ENCODE data around the gene VEGFB. TPM values are rescaled to one million over a fixed set of nuclear protein-coding genes. Genes with fewer than 3 reads are reported as not detected.

The VEGFB gene
- polyA plus RNA-seq, 2 of the 4 experiments (the other 2 are of a cell fraction): 6.8 to 26.5 TPM

DNA sequence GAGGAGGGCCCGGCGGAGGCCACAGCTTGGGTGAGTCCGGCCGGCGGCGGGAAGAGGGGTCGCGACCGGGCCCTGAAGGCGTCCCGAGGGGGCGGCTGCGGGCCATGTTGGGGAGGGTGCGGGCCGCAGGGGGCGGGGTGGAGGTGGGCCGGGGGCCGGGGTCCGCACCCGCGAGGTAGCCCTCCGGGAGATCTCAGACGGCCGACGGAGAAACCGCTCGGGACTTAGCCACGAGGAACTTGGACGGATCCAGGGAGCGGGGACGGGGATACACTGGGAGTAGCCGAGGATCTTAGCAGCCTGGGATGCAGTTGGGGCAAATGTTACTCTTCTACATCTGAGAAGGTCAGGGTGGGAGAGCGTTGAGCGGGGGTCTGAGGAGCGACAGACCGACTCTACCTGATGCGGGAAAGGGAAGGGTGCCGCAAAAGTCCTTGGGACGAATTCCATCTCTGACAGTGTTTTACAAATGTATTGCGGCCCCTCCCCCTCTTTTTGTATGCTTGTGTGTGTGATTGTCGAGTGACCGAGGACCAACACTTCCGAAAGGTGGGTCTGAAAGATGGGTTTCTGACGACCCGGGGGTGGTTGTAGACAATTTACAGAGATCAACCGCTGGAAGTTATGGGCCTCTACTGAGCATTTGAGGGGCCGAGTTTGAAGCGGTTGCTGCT is 47.8 kb upstream of the VEGFB start:
- peak in 1 of 2 experiments; percentile 0; a peak in 1 of 6 replicates for ATAC-seq
- CTCF ChIA-PET: interaction anchor here (1.0 to 3.4 kb wide), 6 partner anchors 11 to 188 kb away, joined by 3 to 29 read pairs (median 6); partner anchors contain the start of gene FERMT3

DNA sequence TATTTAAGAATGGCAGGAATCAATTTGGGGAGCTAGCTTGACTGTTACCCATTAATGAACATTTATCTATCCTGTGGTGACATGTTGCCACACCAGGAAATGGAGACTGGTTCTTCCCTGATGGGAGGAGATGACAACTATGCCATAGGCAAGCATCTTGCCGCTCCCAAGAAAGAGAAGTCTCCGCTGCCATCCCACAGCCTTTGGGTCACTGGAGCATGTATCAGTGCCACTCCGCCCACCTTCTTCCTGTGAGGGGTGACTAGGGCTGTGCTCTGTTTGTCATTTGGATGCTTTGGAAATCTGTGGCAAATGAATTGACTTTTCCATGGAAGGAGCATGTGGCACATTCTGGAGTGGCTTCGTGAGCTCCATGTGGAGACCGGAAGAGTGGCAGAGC is 42.0 kb upstream of the VEGFB start:
- ChIA-PET POLR2A (no interaction called here), CTCF (interaction anchor here (1.0 to 4.5 kb wide), 3 partner anchors 12 to 60 kb away, joined by 3 to 25 read pairs (median 7); partner anchors contain the start of gene FERMT3)
- no peak for FAIRE-seq
- Histone ChIP-seq H3K4me3 (no peak overlapping the region), H3K9me3 (no peaks in the 10 kb centered on the region), H3K4me2 (no peak overlapping the region), H3K4me1 (no peaks in the 10 kb centered on the region; the same call in none of the 3 replicates), H3K27ac (no peak overlapping the region)
- WGBS (ENCODE audit: missing lambda C conversion rate): 97% methylated on average over 5 of the region's 5 CpGs
- no peak for TF ChIP-seq HOXB13 (CRISPR knock-in tag; IDR thresholded peaks at IDR 0.05; ENCODE audit: low read depth)
- no peak for ATAC-seq
- no peak for DNase-seq (ENCODE audit: low read depth in 1 of 2, low spot score in 1 of 2)

More for the DNA sequence above, 47.8 kb upstream of the VEGFB start:
- POLR2A ChIA-PET: interaction anchor here (1.0 to 2.3 kb wide), 11 partner anchors 11 to 130 kb away, joined by 3 to 22 read pairs (median 7); partner anchors contain the start of genes FKBP2, MACROD1, NUDT22 and PPP1R14B
- Histone ChIP-seq H3K4me1 (peaks cover 20% of the 10 kb centered on the region), H3K4me3 (no peak overlapping the region), H3K4me2 (no peak overlapping the region), H3K27ac (no peak overlapping the region; a peak in 1 of 6 replicates), H3K9me3 (no peaks in the 10 kb centered on the region)
- WGBS (ENCODE audit: missing lambda C conversion rate): 3% methylated on average over 30 of the region's 48 CpGs
- DNase-seq (ENCODE audit: low read depth in 1 of 2, low spot score in 1 of 2): no peak
- FAIRE-seq: no peak
- TF ChIP-seq, protein P1, sequence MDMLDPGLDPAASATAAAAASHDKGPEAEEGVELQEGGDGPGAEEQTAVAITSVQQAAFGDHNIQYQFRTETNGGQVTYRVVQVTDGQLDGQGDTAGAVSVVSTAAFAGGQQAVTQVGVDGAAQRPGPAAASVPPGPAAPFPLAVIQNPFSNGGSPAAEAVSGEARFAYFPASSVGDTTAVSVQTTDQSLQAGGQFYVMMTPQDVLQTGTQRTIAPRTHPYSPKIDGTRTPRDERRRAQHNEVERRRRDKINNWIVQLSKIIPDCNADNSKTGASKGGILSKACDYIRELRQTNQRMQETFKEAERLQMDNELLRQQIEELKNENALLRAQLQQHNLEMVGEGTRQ (IDR thresholded peaks at IDR 0.05): no peak
- TF ChIP-seq ZSCAN20 (CRISPR knock-in tag; IDR thresholded peaks at IDR 0.05): no peak

- POLR2A ChIA-PET: interaction anchor here (1.4 kb wide), 1 partner anchor 11 kb away, joined by 4 read pairs; the partner anchor contains the start of gene STIP1
Measured at GRCh38 chr11:64196626-64197025, 37.8 kb upstream of the VEGFB start.

DNA sequence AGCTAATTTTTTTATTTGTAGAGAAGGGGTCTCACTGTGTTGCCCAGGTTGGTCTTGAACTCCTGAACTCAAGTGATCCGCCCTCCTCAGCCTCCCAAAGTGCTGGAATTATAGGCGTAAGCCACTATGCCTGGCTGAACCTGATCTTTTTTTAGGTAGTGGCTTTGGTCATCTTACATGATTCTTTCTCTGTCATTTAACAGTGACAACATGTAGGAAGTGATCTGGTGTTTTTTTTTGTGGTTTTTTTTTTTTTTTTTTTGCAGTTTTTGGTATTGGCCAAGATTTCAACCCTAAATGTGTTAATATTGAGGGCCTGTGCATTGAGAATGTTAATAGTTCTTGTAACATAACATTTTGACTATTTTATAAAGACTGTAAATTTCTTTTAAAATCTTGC is 35.9 kb upstream of the VEGFB start:
- no peak for ATAC-seq
- DNase-seq (ENCODE audit: low read depth in 1 of 2, low spot score in 1 of 2): no peak
- no peaks in the 10 kb centered on the region for H3K4me1 ChIP-seq
- H3K4me2 ChIP-seq: no peak overlapping the region
- H3K9me3 ChIP-seq: no peaks in the 10 kb centered on the region
- WGBS (ENCODE audit: missing lambda C conversion rate): 91% methylated on average over 2 of the region's 2 CpGs
- no peak for FAIRE-seq
- H3K4me3 ChIP-seq: no peak overlapping the region
- TF ChIP-seq ZFP36 (IDR thresholded peaks at IDR 0.05; ENCODE audit: borderline replicate concordance, partially characterized antibody) (no peak), JUN (IDR thresholded peaks at IDR 0.05) (no peak), FOSL2 (IDR thresholded peaks at IDR 0.05) (no peak), FOSL2 (CRISPR knock-in tag; IDR thresholded peaks at IDR 0.05) (no peak), CEBPB (IDR thresholded peaks at IDR 0.05) (no peak), RARB (CRISPR knock-in tag; IDR thresholded peaks at IDR 0.05) (no peak), GATA3 (IDR thresholded peaks at IDR 0.05; ENCODE audit: borderline replicate concordance) (no peak), ZSCAN20 (CRISPR knock-in tag; IDR thresholded peaks at IDR 0.05) (no peak), HDAC2 (IDR thresholded peaks at IDR 0.05) (no peak), TP53 (CRISPR knock-in tag; IDR thresholded peaks at IDR 0.05) (no peak), MYC (IDR thresholded peaks at IDR 0.05; ENCODE audit: borderline replicate concordance, low read length) (no peak), EHMT2 (IDR thresholded peaks at IDR 0.05; ENCODE audit: low read depth) (no peak), CHD4 (IDR thresholded peaks at IDR 0.05; ENCODE audit: borderline replicate concordance) (no peak), PHF8 (IDR thresholded peaks at IDR 0.05; ENCODE audit: borderline replicate concordance, low read depth) (no peak), CBX2 (IDR thresholded peaks at IDR 0.05; ENCODE audit: borderline replicate concordance, low read depth) (no peak), HOXB13 (CRISPR knock-in tag; IDR thresholded peaks at IDR 0.05; ENCODE audit: low read depth) (no peak), HEYL (CRISPR knock-in tag; IDR thresholded peaks at IDR 0.05) (no peak), ZNF302 (CRISPR knock-in tag; IDR thresholded peaks at IDR 0.05) (no peak)
- TF ChIP-seq, protein P2, sequence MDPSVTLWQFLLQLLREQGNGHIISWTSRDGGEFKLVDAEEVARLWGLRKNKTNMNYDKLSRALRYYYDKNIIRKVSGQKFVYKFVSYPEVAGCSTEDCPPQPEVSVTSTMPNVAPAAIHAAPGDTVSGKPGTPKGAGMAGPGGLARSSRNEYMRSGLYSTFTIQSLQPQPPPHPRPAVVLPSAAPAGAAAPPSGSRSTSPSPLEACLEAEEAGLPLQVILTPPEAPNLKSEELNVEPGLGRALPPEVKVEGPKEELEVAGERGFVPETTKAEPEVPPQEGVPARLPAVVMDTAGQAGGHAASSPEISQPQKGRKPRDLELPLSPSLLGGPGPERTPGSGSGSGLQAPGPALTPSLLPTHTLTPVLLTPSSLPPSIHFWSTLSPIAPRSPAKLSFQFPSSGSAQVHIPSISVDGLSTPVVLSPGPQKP (IDR thresholded peaks at IDR 0.05; ENCODE audit: low read depth, low read length): no peak
- CTCF ChIA-PET: interaction anchor here (1.0 to 20.3 kb wide), 2 partner anchors 11 to 22 kb away, joined by 3 to 254 read pairs; partner anchors contain the start of genes DNAJC4, NUDT22 and TRPT1
- POLR2A ChIA-PET: interaction anchor here (0.6 to 0.7 kb wide), 2 partner anchors 11 to 14 kb away, joined by 3 to 5 read pairs; no protein-coding TSS in a partner anchor
- no peak overlapping the region for H3K27ac ChIP-seq

More at GRCh38 chr11:64196626-64197025, 37.8 kb upstream of the VEGFB start:
- Histone ChIP-seq H3K4me2 (no peak overlapping the region), H3K9me3 (no peaks in the 10 kb centered on the region), H3K4me1 (no peaks in the 10 kb centered on the region), H3K4me3 (no peak overlapping the region), H3K27ac (no peak overlapping the region)
- DNase-seq (ENCODE audit: low read depth in 1 of 2, low spot score in 1 of 2) (no peak), ATAC-seq (no peak), FAIRE-seq (no peak)
- WGBS (ENCODE audit: missing lambda C conversion rate): 93% methylated on average over 9 of the region's 9 CpGs
- TF ChIP-seq RNF2 (IDR thresholded peaks at IDR 0.05; ENCODE audit: borderline replicate concordance, low read depth) (no peak), EHF (CRISPR knock-in tag; IDR thresholded peaks at IDR 0.05) (no peak), NR3C1 (IDR thresholded peaks at IDR 0.05) (no peak), HOXB5 (CRISPR knock-in tag; IDR thresholded peaks at IDR 0.05) (no peak), RFX5 (IDR thresholded peaks at IDR 0.05) (no peak), CBX8 (IDR thresholded peaks at IDR 0.05) (no peak), CHD2 (IDR thresholded peaks at IDR 0.05; ENCODE audit: low read length, partially characterized antibody) (no peak), HEYL (CRISPR knock-in tag; IDR thresholded peaks at IDR 0.05) (no peak), FOSB (CRISPR knock-in tag; IDR thresholded peaks at IDR 0.05) (no peak), ZFP36 (IDR thresholded peaks at IDR 0.05; ENCODE audit: borderline replicate concordance, partially characterized antibody) (no peak), MYC (IDR thresholded peaks at IDR 0.05; ENCODE audit: borderline replicate concordance, low read length) (no peak), HOXB13 (CRISPR knock-in tag; IDR thresholded peaks at IDR 0.05; ENCODE audit: low read depth) (no peak), HDAC2 (IDR thresholded peaks at IDR 0.05) (no peak), GATA3 (IDR thresholded peaks at IDR 0.05; ENCODE audit: borderline replicate concordance) (no peak), ZNF302 (CRISPR knock-in tag; IDR thresholded peaks at IDR 0.05) (no peak), JUN (IDR thresholded peaks at IDR 0.05) (no peak), CEBPB (IDR thresholded peaks at IDR 0.05) (no peak)
- CTCF ChIA-PET: interaction anchor here (1.1 to 20.3 kb wide), 3 partner anchors 10 to 24 kb away, joined by 3 to 254 read pairs (median 8); partner anchors contain the start of genes DNAJC4, FERMT3, NUDT22 and STIP1

Data from A549 (cell line).